HCT116 (cell line): Measurements from ENCODE around the gene SEMA5A. TPM values are rescaled to one million over a fixed set of nuclear protein-coding genes. Genes with fewer than 3 reads are reported as not detected.

Experiments used
- ATAC-seq: fragments of 200-7000 bp; cut with Tn5 transposase; 2 replicates; pipeline ENCODE4 v1.9.1; 2020; ENCODE audit warnings: mild to moderate bottlenecking, moderate library complexity
- BruUV-seq: library from RNA; stranded (reverse); fragments of 400-500 nt; replicated peaks from 2 replicates; lab custom pipeline; 2021; lab: Mats Ljungman, UMichigan
- CTCF ChIA-PET: fragments of 300-600 bp; sonication (Branson Sonifier 250); formaldehyde crosslinking; loops from one replicate; lab custom pipeline; 2021; ENCODE audit warnings: antibody characterized with exemption; lab: Charles Lee
- POLR2A ChIA-PET: fragments of 300-600, 350-600 bp; sonication (Branson Sonifier 250); formaldehyde crosslinking; loops from one replicate; lab custom pipeline; 2021; ENCODE audit warnings: antibody characterized with exemption; lab: Charles Lee
- RAD21 ChIA-PET, 2 experiments: fragments of 300-600 bp; sonication (Branson Sonifier 250); formaldehyde crosslinking; loops; one replicate each; lab custom pipeline; 2023; ENCODE audit warnings: low total read pairs in 2 of 2; ENCODE audit not compliant: uncharacterized antibody in 2 of 2, unreplicated experiment in 2 of 2, low non-redundant PET in 1 of 2; lab: Charles Lee
- DNase-seq: peaks from one replicate; pipeline ENCODE4 v3.0.0-alpha.2; 2010; ENCODE audit warnings: low read depth, low spot score
- H2AFZ ChIP-seq: fragments of 200-600 bp; shearing (Covaris generic), sonication (generic); 2 replicates; pipeline ENCODE4 v1.6.1; 2017; ENCODE audit warnings: low read depth, mixed run types, mixed read lengths, antibody characterized with exemption, low read length; ENCODE audit not compliant: poor library complexity, severe bottlenecking
- H3K27ac ChIP-seq: 2 replicates; pipeline ENCODE4 v1.5.1; 2012; ENCODE audit warnings: low read depth, low read length
- H3K27me3 ChIP-seq: fragments of 200-600 bp; sonication (generic); 2 replicates; pipeline ENCODE4 v1.6.1; 2016; ENCODE audit warnings: mixed run types, low read length, mixed read lengths; ENCODE audit not compliant: insufficient read depth
- H3K36me3 ChIP-seq, 2 experiments: fragments of 200-500 bp in 1 of 2; fragments of 200-600 bp in 1 of 2; sonication (Bioruptor generic) in 1 of 2; sonication (generic) in 1 of 2; 2 replicates each; pipeline versions ENCODE4 v1.5.1 to v1.6.1; 2014 to 2016; ENCODE audit warnings: low read length in 2 of 2, inconsistent platforms in 1 of 2, mixed read lengths in 1 of 2, mixed run types in 1 of 2; ENCODE audit not compliant: insufficient read depth in 2 of 2, control insufficient read depth in 1 of 2
- H3K4me1 ChIP-seq, 2 experiments: fragments of 200-600 bp in 1 of 2; sonication (generic) in 1 of 2; 2 replicates each; pipeline versions ENCODE4 v1.5.1 to v1.6.1; 2012 to 2017; ENCODE audit warnings: low read length in 2 of 2, inconsistent platforms in 1 of 2, mild to moderate bottlenecking in 1 of 2, mixed read lengths in 1 of 2, mixed run types in 1 of 2, moderate library complexity in 1 of 2; ENCODE audit not compliant: insufficient read depth in 2 of 2, control insufficient read depth in 1 of 2
- H3K4me2 ChIP-seq: fragments of 200-600 bp; sonication (generic); 2 replicates; pipeline ENCODE4 v1.6.1; 2017; ENCODE audit warnings: mixed run types, low read length, mixed read lengths
- H3K4me3 ChIP-seq, 2 experiments: fragments of 200-600 bp in 1 of 2; sonication (generic) in 1 of 2; replicated peaks in 1 of 2; 2 replicates each; pipeline ENCODE4 v1.5.1; 2011 to 2016; ENCODE audit warnings: low read length in 2 of 2, control low read depth in 1 of 2, low read depth in 1 of 2, mild to moderate bottlenecking in 1 of 2, mixed read lengths in 1 of 2, mixed run types in 1 of 2
- H3K79me2 ChIP-seq: fragments of 200-600 bp; sonication (generic); 2 replicates; pipeline ENCODE4 v1.6.1; 2017; ENCODE audit warnings: mild to moderate bottlenecking, mixed run types, low read length, moderate library complexity, mixed read lengths; ENCODE audit not compliant: insufficient read depth
- H3K9ac ChIP-seq: fragments of 200-600 bp; sonication (generic); 2 replicates; pipeline ENCODE4 v1.6.1; 2016; ENCODE audit warnings: low read length, mixed read lengths
- H3K9me2 ChIP-seq: fragments of 200-600 bp; sonication (generic), shearing (Covaris generic); 2 replicates; pipeline ENCODE4 v1.6.1; 2017; ENCODE audit warnings: mixed run types, mild to moderate bottlenecking, moderate library complexity; ENCODE audit not compliant: insufficient read depth
- H3K9me3 ChIP-seq, 2 experiments: fragments of 200-500 bp in 1 of 2; fragments of 200-600 bp in 1 of 2; sonication (Bioruptor generic) in 1 of 2; sonication (generic) in 1 of 2; 2 replicates each; pipeline ENCODE4 v1.6.1; 2014 to 2017; ENCODE audit warnings: low read length in 2 of 2, mixed read lengths in 2 of 2, inconsistent platforms in 1 of 2, low read depth in 1 of 2, mild to moderate bottlenecking in 1 of 2, mixed run types in 1 of 2, moderate library complexity in 1 of 2; ENCODE audit not compliant: control insufficient read depth in 1 of 2, insufficient read depth in 1 of 2
- H4K20me1 ChIP-seq: fragments of 200-600 bp; sonication (generic), shearing (Covaris generic); 2 replicates; pipeline ENCODE4 v1.6.1; 2017; ENCODE audit warnings: mixed run types, mild to moderate bottlenecking, moderate library complexity; ENCODE audit not compliant: insufficient read depth
- CBX3 ChIP-seq: IDR thresholded peaks from 2 replicates; pipeline ENCODE4 v1.6.1; 2012; ENCODE audit warnings: low read depth
- ELF1 ChIP-seq: IDR thresholded peaks from 2 replicates; pipeline ENCODE4 v1.6.1; 2012; ENCODE audit warnings: low read depth, borderline replicate concordance
- EZH2 ChIP-seq: fragments of 200-600 bp; sonication (generic); IDR thresholded peaks from 2 replicates; pipeline ENCODE4 v1.6.1; 2017; ENCODE audit warnings: antibody characterized with exemption, mixed run types
- EZH2phosphoT487 ChIP-seq: fragments of 200-600 bp; IDR thresholded peaks from 2 replicates; pipeline ENCODE4 v1.6.1; 2018; ENCODE audit warnings: antibody characterized with exemption, borderline replicate concordance
- FOSL1 ChIP-seq: IDR thresholded peaks from 2 replicates; pipeline ENCODE4 v1.6.1; 2012; ENCODE audit warnings: low read depth
- JUND ChIP-seq: IDR thresholded peaks from 2 replicates; pipeline ENCODE4 v1.6.1; 2012
- POLR2A ChIP-seq: IDR thresholded peaks from 2 replicates; pipeline ENCODE4 v1.7.0; 2011; ENCODE audit warnings: borderline replicate concordance; ENCODE audit not compliant: insufficient read depth, insufficient read length; ENCODE audit errors: extremely low read depth
- POLR2AphosphoS5 ChIP-seq: IDR thresholded peaks from 2 replicates; pipeline ENCODE4 v1.6.1; 2011; ENCODE audit warnings: mild to moderate bottlenecking, low read depth, low read length, moderate library complexity
- SIN3A ChIP-seq: IDR thresholded peaks from 2 replicates; pipeline ENCODE4 v1.6.1; 2012; ENCODE audit warnings: low read depth
- SRF ChIP-seq: IDR thresholded peaks from 2 replicates; pipeline ENCODE4 v1.6.1; 2012; ENCODE audit warnings: low read depth
- TCF7L2 ChIP-seq: IDR thresholded peaks from 2 replicates; pipeline ENCODE4 v1.7.0; 2011; ENCODE audit warnings: borderline replicate concordance, inconsistent platforms; ENCODE audit not compliant: insufficient read depth, insufficient read length; ENCODE audit errors: extremely low read depth
- ZFX ChIP-seq: fragments of 450-650 bp; IDR thresholded peaks from 2 replicates; pipeline ENCODE4 v1.6.1; 2017
- intact Hi-C: fragments of 100-400 bp; cut with micrococcal nuclease; formaldehyde crosslinking; loops from 2 replicates; pipeline ENCODE4 v1.10.0; 2022
- total RNA-seq: library from RNA; stranded (reverse); gene quantifications from one replicate; pipeline ENCODE4 v1.2.1, GENCODE V29; 2021; ENCODE audit not compliant: unreplicated experiment
- TF ChIP-seq, protein P1 (sequence below): IDR thresholded peaks from 2 replicates; pipeline ENCODE4 v1.6.1; 2011; ENCODE audit warnings: mild to moderate bottlenecking, low read length, moderate library complexity; ENCODE audit not compliant: insufficient replicate concordance; ENCODE audit errors: extremely low read depth
- TF ChIP-seq, protein P2 (sequence below): IDR thresholded peaks from 2 replicates; pipeline ENCODE4 v1.6.1; 2012
- TF ChIP-seq, protein P3 (sequence below): IDR thresholded peaks from 2 replicates; pipeline ENCODE4 v1.6.1; 2012
- TF ChIP-seq, protein P4 (sequence below): IDR thresholded peaks from 2 replicates; pipeline ENCODE4 v1.6.1; 2012; ENCODE audit warnings: low read depth

Gene SEMA5A
- total RNA-seq, 1 experiment from 2014 or later, result 0.02 TPM

DNA sequence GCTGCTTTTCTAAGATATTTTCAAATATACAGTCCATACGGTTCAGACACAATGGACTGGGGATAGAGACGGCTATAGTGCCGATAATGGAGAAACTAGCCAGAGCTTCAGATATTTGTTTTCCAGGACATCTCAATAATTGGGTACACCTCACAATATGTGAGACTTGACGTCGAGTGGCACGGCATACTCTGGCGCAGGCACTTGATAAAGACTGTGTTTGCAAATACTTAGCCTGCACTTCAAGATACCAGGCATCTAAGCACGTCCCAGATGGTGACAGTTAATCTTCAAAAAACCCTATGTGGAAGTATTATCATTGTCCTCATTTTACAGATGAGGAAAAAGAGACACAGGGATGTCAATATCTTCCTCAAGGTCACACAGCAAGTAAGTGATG is 48.5 kb downstream of the SEMA5A start:
- Histone ChIP-seq H3K36me3 (no peaks in the 10 kb centered on the region), H3K79me2 (no peaks in the 10 kb centered on the region), H2AFZ (no peak overlapping the region), H3K27ac (no peak overlapping the region)
- ChIA-PET RAD21 (no interaction called here), CTCF (no interaction called here)
- no TSS peak for BruUV-seq
- DNase-seq (no peak), ATAC-seq (no peak)
- intact Hi-C loops, result no loop called here
- no peak for TF ChIP-seq SIN3A
- no peak for TF ChIP-seq CBX3
- TF ChIP-seq ZFX, result no peak
- TF ChIP-seq, protein P1, sequence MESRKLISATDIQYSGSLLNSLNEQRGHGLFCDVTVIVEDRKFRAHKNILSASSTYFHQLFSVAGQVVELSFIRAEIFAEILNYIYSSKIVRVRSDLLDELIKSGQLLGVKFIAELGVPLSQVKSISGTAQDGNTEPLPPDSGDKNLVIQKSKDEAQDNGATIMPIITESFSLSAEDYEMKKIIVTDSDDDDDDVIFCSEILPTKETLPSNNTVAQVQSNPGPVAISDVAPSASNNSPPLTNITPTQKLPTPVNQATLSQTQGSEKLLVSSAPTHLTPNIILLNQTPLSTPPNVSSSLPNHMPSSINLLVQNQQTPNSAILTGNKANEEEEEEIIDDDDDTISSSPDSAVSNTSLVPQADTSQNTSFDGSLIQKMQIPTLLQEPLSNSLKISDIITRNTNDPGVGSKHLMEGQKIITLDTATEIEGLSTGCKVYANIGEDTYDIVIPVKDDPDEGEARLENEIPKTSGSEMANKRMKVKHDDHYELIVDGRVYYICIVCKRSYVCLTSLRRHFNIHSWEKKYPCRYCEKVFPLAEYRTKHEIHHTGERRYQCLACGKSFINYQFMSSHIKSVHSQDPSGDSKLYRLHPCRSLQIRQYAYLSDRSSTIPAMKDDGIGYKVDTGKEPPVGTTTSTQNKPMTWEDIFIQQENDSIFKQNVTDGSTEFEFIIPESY, result no peak
- no peak for TF ChIP-seq TCF7L2
- TF ChIP-seq, protein P2, sequence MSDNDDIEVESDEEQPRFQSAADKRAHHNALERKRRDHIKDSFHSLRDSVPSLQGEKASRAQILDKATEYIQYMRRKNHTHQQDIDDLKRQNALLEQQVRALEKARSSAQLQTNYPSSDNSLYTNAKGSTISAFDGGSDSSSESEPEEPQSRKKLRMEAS, result no peak
- TF ChIP-seq, protein P3, sequence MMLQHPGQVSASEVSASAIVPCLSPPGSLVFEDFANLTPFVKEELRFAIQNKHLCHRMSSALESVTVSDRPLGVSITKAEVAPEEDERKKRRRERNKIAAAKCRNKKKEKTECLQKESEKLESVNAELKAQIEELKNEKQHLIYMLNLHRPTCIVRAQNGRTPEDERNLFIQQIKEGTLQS, result no peak
- no peak for TF ChIP-seq POLR2A
- TF ChIP-seq JUND, result no peak
- no peak for TF ChIP-seq EZH2
- no peak for TF ChIP-seq POLR2AphosphoS5
- TF ChIP-seq EZH2phosphoT487, result no peak
- no peak for TF ChIP-seq SRF
- TF ChIP-seq, protein P4, sequence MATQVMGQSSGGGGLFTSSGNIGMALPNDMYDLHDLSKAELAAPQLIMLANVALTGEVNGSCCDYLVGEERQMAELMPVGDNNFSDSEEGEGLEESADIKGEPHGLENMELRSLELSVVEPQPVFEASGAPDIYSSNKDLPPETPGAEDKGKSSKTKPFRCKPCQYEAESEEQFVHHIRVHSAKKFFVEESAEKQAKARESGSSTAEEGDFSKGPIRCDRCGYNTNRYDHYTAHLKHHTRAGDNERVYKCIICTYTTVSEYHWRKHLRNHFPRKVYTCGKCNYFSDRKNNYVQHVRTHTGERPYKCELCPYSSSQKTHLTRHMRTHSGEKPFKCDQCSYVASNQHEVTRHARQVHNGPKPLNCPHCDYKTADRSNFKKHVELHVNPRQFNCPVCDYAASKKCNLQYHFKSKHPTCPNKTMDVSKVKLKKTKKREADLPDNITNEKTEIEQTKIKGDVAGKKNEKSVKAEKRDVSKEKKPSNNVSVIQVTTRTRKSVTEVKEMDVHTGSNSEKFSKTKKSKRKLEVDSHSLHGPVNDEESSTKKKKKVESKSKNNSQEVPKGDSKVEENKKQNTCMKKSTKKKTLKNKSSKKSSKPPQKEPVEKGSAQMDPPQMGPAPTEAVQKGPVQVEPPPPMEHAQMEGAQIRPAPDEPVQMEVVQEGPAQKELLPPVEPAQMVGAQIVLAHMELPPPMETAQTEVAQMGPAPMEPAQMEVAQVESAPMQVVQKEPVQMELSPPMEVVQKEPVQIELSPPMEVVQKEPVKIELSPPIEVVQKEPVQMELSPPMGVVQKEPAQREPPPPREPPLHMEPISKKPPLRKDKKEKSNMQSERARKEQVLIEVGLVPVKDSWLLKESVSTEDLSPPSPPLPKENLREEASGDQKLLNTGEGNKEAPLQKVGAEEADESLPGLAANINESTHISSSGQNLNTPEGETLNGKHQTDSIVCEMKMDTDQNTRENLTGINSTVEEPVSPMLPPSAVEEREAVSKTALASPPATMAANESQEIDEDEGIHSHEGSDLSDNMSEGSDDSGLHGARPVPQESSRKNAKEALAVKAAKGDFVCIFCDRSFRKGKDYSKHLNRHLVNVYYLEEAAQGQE, result no peak
- no peak for TF ChIP-seq ELF1
- TF ChIP-seq FOSL1, result no peak
- TF ChIP-seq, all 23 proteins: peak for 0
- POLR2A ChIA-PET, result no interaction called here
- Histone ChIP-seq H4K20me1 (no peaks in the 10 kb centered on the region), H3K9me2 (no peaks in the 10 kb centered on the region), H3K27me3 (no peaks in the 10 kb centered on the region), H3K4me3 (no peak overlapping the region), H3K4me2 (no peak overlapping the region), H3K9ac (no peak overlapping the region), H3K4me1 (no peaks in the 10 kb centered on the region), H3K9me3 (peaks cover 0 to 26% of the 10 kb centered on the region in 2 experiments; a peak in 2 of 4 replicates)
